Activated naive CD8-positive, alpha-beta T cell treated with anti-CD3 and anti-CD28 coated beads for 36 hours (primary cell): Measurements from ENCODE around the gene LCNL1. TPM values are rescaled to one million over a fixed set of nuclear protein-coding genes. Genes with fewer than 3 reads are reported as not detected.
A peak's percentile ranks its signal among the peaks of the same experiment; 100 is the strongest.

Experiments
- DNase-seq: peaks from one replicate; pipeline ENCODE4 v3.0.0; 2021
- H3K27ac Mint-ChIP-seq: one replicate; pipeline ENCODE4 v1.8.0; 2022; ENCODE audit warnings: mild to moderate bottlenecking, moderate library complexity, mixed read lengths
- H3K27me3 Mint-ChIP-seq: one replicate; pipeline ENCODE4 v1.8.0; 2022; ENCODE audit warnings: mild to moderate bottlenecking, mixed read lengths
- H3K36me3 Mint-ChIP-seq: one replicate; pipeline ENCODE4 v1.8.0; 2021; ENCODE audit warnings: mild to moderate bottlenecking, mixed read lengths
- H3K4me1 Mint-ChIP-seq: one replicate; pipeline ENCODE4 v1.8.0; 2021; ENCODE audit warnings: mixed read lengths
- H3K4me3 Mint-ChIP-seq: one replicate; pipeline ENCODE4 v1.8.0; 2022; ENCODE audit warnings: mild to moderate bottlenecking, moderate library complexity, mixed read lengths
- H3K9me3 Mint-ChIP-seq: one replicate; pipeline ENCODE4 v1.8.0; 2022; ENCODE audit warnings: mixed read lengths
- total RNA-seq, 2 experiments: library from RNA; stranded (reverse); gene quantifications; one replicate each; pipeline ENCODE4 v1.2.3, GENCODE V29; 2021

The LCNL1 gene
- total RNA-seq, 2 experiments from 2014 or later, result not detected

DNA sequence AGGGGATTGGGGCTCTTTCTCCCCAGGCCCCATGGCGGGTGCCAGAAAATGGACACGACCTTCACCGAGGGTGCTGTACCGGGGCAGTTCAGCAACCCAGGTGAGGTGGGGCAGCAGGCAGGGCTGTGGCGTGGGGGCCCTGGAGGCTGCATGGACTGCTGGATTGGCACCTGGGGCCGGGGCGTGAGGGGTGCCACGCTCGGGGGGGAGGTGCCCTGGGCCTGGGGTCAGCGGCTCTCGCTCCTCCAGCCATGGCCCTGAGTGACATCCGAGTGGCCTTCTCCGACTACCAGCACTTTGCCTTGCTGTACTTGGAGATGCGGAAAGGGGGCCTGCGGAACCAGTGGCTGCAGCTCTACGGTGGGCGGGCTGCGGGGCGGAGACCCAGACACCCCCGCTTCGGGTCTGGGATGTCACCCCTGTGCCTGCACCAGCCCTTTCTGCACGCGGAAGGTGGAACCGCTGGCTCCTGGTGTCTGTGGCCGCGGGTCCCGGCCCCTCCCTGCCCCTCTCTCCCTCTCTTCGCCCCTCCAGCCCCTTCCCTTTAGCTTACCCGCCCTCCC, 1.8 kb downstream of the LCNL1 start:
- peaks cover 24% of the 10 kb centered on the region for H3K27me3 Mint-ChIP-seq
- H3K27ac Mint-ChIP-seq, result no peak overlapping the region
- no peaks in the 10 kb centered on the region for H3K4me1 Mint-ChIP-seq
- no peaks in the 10 kb centered on the region for H3K36me3 Mint-ChIP-seq
- no peak for DNase-seq
- no peaks in the 10 kb centered on the region for H3K9me3 Mint-ChIP-seq
- no peak overlapping the region for H3K4me3 Mint-ChIP-seq

DNA sequence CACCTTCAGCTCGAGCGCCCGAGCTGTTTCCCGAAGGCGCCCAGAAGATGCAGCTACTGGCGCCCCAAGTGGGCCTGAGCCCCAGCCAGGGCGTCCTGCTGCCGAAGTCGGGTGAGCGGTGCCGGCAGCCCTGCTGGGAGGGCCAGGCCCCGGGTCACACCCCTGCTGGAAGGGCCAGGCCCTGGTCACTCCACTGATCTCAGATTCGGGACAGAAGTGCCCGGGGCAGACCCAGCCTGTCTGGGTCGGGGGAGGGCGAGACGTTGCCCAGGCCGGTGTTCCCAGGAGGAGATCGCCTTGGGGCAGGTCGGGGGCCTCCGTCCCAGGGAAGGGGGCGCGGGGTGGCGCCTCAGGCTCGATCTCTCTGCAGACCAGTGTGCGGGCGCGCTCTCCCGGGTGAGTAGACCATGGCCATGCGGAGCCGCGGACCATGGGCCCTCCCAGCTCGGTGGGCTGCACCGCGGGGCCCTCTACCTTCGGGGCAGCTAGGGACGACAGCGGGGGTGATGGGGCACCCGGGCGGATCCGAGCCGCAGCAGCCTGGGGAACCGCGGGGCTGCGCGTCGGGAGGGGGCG, 2.3 kb downstream of the LCNL1 start:
- DNase-seq, result no peak
- Mint-ChIP-seq H3K4me3 (no peak overlapping the region), H3K4me1 (no peaks in the 10 kb centered on the region), H3K9me3 (no peaks in the 10 kb centered on the region), H3K27me3 (peaks cover 24% of the 10 kb centered on the region), H3K27ac (no peak overlapping the region), H3K36me3 (no peaks in the 10 kb centered on the region)

DNA sequence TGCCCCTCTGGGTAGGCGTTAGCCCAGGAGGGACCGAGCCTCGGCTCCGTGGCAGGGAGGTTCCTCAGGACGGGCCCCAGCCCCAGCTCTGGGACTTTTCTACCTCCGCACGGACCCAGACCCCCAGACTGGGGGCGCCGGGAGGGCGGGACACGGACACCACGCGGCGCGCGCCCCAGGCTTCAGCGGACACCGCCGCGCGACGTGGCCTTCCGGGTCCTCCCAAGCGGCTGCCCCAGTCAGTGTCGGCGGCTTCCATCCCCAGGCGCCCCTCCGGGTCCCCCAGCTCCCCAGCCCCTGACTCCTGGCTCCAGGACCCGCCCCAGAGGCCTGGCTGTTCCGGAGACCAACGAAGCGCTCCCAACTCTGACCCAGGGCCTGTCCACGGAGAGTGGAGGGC, 3.1 kb downstream of the LCNL1 start:
- no peak for DNase-seq
- Mint-ChIP-seq H3K27me3 (peaks cover 24% of the 10 kb centered on the region), H3K9me3 (no peaks in the 10 kb centered on the region), H3K27ac (no peak overlapping the region), H3K4me1 (no peaks in the 10 kb centered on the region), H3K36me3 (no peaks in the 10 kb centered on the region), H3K4me3 (no peak overlapping the region)

DNA sequence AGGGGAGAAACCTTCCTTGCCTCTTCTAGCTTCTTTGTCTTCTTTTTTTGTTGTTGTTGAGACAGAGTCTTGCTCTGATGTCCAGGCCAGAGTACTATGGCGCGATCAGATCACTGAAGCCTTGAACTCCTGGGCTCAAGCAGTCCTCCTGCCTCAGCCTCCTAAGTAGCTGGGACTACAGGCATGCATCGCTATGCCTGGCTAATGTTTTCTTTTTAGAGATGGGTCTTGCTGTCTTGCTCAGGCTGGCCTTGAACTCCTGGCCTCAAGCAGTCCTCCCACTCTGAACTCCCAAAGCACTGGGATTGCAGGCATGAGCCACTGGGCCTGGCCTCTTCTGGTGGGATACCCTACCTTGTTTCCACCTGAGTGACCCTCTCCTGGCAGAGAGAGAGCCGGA, 6.1 kb downstream of the LCNL1 start:
- H3K4me3 Mint-ChIP-seq, result no peak overlapping the region
- no peaks in the 10 kb centered on the region for H3K9me3 Mint-ChIP-seq
- peaks cover 13% of the 10 kb centered on the region for H3K4me1 Mint-ChIP-seq
- no peak for DNase-seq
- no peak overlapping the region for H3K27ac Mint-ChIP-seq
- H3K36me3 Mint-ChIP-seq, result peaks cover 4% of the 10 kb centered on the region
- peaks cover 17% of the 10 kb centered on the region for H3K27me3 Mint-ChIP-seq

DNA sequence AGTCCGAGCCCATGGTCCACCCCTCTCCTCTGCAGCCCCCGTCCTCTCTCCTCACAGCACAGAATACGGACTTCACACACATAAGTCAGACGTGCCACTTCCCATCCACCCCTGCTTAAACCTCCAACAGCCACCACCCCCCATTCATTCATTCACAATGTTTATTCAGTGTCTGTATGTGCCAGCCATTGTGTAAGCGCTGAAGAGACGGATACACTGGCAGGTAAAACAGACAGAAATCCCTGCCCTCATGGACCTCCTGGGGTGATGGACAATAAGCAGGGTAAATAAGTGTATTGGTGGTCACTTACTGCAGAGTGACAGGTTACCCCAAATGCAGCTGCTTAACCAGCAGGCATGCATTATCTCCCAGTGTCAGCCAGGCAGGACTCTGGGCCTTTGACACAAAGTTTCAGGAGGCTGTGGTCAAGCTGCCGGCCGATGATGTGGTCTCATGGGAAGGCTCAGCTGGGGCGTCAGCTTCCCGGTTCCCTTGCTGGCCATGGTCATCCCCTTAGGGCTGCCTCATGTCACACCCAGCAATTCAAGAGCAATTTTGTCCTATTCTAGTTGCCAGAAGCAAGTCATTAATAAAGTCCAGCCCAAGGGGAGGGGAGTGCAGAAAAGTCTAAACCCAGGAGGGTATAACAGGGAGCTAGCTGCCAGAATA, 7.6 kb downstream of the LCNL1 start:
- H3K27me3 Mint-ChIP-seq, result peaks cover 6% of the 10 kb centered on the region
- peaks cover 6% of the 10 kb centered on the region for H3K36me3 Mint-ChIP-seq
- no peak for DNase-seq

DNA sequence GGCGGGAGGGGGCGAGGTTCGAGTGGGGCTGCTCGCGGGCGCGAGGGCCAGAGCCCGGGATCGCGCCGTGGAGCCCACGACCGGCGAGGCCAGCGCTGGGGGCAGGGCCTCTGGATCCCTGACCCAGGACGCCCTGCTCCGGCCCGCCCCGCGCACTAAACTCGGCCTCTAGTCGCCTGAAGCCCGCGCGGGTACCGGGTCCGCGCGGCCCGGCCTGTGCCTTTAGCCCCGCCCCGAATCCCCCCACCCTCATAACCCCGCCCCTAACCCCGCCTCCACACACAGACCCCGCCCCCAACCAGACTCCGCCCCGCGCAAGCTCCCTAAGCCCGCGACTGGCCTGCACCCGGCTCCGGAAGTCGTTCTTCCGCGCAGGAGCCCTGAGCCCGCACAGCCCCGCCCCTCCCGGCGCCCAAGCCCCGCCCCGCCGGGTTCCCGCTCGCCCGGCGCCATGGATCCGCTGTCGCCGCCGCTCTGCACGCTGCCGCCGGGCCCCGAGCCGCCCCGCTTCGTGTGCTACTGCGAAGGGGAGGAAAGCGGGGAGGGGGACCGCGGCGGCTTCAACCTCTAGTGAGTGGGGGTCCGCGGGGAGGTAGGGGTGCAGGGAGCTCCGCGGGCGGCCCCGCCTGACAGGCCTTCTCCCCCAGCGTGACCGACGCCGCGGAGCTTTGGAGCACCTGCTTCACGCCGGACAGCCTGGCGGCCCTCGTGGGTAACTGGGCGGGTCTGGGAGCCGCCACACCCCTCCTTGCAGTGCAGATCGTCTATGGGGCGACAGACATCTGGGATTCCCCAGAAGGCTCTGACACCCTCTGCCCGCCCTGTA, 9.4 kb downstream of the LCNL1 start, which contains the start of gene PAXX:
PAXX (plus strand) TSS at position 430 of the 826 bp plus-strand sequence; CDS start at position 452, 22 bp downstream.
- H3K9me3 Mint-ChIP-seq, result no peaks in the 10 kb centered on the region
- peak; percentile 97 for DNase-seq
- peak within 1 kb of the TSS; percentile 87 for H3K4me3 Mint-ChIP-seq
- H3K27me3 Mint-ChIP-seq, result no peaks in the 10 kb centered on the region
- H3K4me1 Mint-ChIP-seq, result peaks cover 23% of the 10 kb centered on the region
- peak within 1 kb of the TSS; percentile 86 for H3K27ac Mint-ChIP-seq
- H3K36me3 Mint-ChIP-seq, result peaks cover 6% of the 10 kb centered on the region

More for the DNA sequence above, 7.6 kb downstream of the LCNL1 start:
- Mint-ChIP-seq H3K9me3 (no peaks in the 10 kb centered on the region), H3K4me3 (no peak overlapping the region), H3K27ac (no peak overlapping the region), H3K4me1 (peaks cover 15% of the 10 kb centered on the region)

DNA sequence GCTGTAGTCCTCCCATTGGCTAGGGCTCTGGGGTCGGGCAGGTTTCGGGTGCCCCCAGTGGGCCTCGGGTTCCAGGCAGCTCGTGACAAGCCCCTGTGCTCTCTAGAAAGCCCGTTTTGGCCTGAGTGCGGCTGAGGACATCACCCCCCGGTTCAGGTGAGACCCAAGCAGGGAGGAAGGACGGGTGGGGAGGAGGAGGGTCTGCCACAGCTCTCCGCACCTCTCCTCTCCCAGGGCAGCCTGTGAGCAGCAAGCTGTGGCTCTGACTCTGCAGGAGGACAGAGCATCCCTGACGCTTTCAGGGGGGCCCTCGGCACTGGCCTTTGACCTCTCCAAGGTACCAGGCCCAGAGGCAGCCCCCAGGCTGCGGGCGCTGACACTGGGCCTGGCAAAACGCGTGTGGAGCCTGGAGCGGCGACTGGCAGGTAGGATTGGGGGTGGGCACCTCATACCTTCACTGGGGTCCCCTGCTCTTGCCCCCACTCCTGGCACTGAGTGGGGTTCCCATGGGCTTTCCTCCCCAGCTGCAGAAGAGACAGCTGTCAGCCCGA, 10.1 kb downstream of the LCNL1 start:
- Mint-ChIP-seq H3K4me1 (peaks cover 27% of the 10 kb centered on the region), H3K36me3 (peaks cover 6% of the 10 kb centered on the region), H3K9me3 (no peaks in the 10 kb centered on the region), H3K27ac (peak overlapping the region; percentile 86), H3K4me3 (peak overlapping the region; percentile 87), H3K27me3 (no peaks in the 10 kb centered on the region)
- no peak for DNase-seq

DNA sequence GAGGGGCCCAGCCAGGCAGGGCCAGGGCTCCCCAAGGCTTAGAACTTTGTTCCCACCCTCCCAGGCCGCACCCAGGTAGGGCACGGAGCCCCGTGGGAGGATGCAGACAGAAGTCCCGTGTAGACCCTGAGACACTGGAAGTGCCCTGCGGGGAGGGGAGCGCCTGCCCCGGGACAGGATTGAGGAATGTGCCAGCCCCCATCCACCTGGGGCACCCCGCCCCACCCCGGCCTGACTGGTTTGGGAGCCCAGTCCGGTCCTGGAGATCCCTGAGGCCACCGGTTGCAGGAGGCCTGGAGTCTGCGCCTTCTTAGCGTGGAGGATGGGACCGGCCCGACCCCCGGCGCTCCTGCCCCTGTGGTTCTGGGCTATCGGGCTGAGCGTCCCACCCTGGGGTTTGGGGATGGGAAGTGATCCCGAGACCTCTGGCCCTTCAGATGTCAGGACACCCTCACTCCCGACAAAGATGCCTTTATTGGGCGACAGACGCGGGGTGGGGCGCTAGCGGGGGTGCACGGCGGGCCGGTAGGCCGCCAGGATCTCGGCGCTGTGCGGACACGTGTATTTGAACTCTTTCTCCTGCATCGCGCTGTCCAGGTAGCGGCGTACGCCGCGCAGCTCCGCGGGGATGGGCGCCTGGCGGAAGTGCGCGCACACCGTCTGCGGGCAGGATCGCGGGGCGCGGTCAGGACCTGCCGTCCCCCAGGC, 11.5 kb downstream of the LCNL1 start:
- no peak for DNase-seq
- H3K4me1 Mint-ChIP-seq, result peaks cover 35% of the 10 kb centered on the region
- H3K4me3 Mint-ChIP-seq, result no peak overlapping the region
- no peaks in the 10 kb centered on the region for H3K27me3 Mint-ChIP-seq
- no peaks in the 10 kb centered on the region for H3K9me3 Mint-ChIP-seq
- H3K27ac Mint-ChIP-seq, result no peak overlapping the region
- H3K36me3 Mint-ChIP-seq, result peaks cover 6% of the 10 kb centered on the region

DNA sequence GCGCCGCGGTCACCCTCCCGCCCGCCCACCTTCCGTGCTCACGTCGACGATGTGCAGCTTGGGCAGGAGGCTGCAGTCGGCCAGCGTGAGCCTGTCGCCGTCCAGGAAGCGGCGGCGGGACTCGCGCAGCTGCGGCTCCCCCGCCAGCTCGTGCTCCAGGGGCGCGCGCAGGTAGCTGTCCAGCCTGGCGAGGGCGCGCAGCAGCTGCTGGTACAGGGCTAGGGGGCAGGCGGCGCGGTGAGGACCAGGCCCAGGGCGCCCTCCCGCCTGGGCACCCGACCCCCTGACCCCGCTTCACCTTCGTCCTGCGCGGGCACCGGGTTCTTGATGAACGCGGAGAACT, 12.1 kb downstream of the LCNL1 start:
- no peak for DNase-seq
- peaks cover 6% of the 10 kb centered on the region for H3K36me3 Mint-ChIP-seq
- peaks cover 38% of the 10 kb centered on the region for H3K4me1 Mint-ChIP-seq
- H3K27ac Mint-ChIP-seq, result no peak overlapping the region
- H3K4me3 Mint-ChIP-seq, result no peak overlapping the region
- H3K9me3 Mint-ChIP-seq, result no peaks in the 10 kb centered on the region
- no peaks in the 10 kb centered on the region for H3K27me3 Mint-ChIP-seq

DNA sequence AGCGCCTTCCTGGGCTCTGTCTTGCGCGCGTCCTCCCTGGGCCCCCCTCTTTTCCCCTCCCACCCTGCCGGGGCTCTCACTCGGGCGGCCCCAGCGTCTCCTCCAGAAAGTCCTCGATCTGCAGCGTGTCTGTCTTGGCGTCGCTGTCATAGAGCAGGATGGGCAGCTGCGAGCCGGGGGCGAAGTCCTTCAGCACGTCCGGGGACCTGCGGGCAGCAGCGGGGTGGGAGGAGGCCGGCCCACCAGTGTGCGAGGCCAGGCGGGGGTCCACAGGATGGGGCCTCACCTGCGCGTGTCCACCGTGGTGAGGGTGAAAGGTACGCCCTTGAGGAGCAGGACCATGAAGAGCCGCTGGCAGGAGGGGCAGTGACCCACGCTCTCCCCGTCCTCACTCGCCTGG, 12.6 kb downstream of the LCNL1 start:
- H3K4me3 Mint-ChIP-seq, result no peak overlapping the region
- H3K9me3 Mint-ChIP-seq, result no peaks in the 10 kb centered on the region
- H3K4me1 Mint-ChIP-seq, result peaks cover 43% of the 10 kb centered on the region
- H3K27me3 Mint-ChIP-seq, result no peaks in the 10 kb centered on the region
- no peak overlapping the region for H3K27ac Mint-ChIP-seq
- H3K36me3 Mint-ChIP-seq, result peaks cover 6% of the 10 kb centered on the region
- DNase-seq, result no peak

DNA sequence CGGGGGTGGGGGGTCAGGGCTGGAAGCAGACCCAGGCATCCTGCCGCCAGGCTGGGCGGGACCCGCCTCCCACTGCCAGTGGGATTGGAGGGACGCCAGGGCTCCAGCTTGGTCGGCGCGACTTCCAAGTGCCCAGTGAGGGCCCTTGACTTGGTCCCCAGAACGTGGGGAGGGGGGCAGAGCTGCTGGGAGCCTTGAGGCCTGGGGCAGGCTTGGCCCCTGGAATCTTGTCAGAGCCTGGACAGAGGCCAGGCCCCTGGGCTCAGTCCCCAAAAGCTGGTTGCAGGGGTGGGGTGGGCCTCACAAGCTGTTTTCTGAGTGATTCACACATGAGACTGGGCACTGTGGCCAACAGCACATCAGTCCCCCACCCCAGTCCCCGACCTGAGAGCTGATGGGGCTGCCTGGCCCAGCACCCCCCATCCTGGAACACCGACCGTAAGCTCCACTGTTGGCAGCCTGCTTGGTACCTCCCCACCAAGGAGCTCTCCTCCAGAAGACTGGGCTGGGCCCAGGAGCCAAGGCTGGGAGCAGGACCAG, 13.0 kb downstream of the LCNL1 start:
- no peaks in the 10 kb centered on the region for H3K27me3 Mint-ChIP-seq
- no peak for DNase-seq
- H3K4me3 Mint-ChIP-seq, result no peak overlapping the region
- H3K9me3 Mint-ChIP-seq, result no peaks in the 10 kb centered on the region
- peak overlapping the region; percentile 16 for H3K27ac Mint-ChIP-seq
- H3K4me1 Mint-ChIP-seq, result peaks cover 47% of the 10 kb centered on the region
- peaks cover 6% of the 10 kb centered on the region for H3K36me3 Mint-ChIP-seq

DNA sequence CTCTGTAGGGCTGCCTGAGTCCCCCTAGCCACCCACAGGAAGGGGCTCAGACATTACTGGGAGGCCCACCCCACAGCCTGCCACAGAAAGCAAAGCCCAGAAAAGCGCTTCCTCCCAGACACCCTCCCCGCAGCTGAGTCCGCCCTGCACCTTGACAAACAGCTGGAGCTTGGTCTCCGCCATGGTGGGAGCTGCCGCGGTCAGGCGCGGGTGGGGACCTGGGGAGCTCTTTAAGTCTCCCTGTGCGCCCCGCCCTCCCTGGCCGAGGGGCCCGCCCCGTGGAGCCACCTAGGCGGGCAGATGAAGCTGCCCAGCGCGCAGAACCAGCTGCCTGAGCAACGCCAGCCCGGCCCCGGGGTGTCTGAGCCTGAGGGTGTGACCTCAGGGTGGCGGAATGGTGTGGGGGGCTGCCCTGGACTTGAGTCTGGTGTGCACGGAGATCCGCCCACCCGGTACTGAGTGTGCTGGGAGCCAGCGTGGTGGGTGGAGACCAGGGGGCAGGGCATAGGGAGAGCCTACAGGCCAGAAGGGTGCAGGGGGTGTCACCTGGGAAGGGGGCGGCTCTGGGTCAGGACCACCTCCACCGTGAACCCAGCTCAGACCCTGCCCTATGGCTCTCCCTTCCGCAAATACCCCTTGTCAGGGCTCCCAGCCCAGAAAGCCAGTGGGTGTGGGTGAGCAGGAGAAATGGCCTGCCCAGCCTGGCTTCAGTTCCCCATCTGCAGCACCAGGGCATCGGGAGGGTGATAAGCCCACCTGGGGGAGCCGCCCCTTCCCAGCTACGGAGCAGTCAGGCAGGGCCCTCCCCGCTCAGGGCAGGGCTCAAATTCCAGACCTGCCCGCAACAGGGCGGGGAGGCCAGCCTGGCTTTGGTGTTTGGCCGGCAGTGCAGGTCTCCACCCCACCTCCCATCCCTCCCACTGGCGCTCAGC, 13.8 kb downstream of the LCNL1 start, which contains the start of gene CLIC3:
CLIC3 (minus strand) TSS at position 208 of the 932 bp plus-strand sequence; CDS start at position 183, 25 bp downstream.
- DNase-seq, result peak; percentile 47

DNA sequence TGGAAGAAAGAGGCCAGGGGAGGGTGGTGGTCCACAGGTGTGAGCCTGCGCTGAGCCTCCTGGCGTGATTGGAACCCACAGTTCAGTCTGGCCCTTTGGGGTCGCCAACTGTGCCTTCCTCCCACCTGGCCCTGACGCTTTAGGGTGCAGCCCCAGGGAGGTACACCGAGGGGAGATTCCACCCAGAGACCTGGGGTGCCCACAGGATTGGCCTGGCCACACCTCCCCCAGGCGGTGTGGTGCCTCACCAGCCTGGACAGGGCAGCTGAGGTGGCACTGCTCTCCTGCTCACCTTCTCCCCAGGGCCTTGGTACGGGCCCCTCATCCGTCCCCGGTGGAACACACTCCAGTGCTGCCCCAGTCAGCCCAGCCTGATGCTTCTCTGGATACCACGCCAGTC, 14.6 kb downstream of the LCNL1 start:
- Mint-ChIP-seq H3K36me3 (peaks cover 6% of the 10 kb centered on the region), H3K9me3 (no peaks in the 10 kb centered on the region), H3K27ac (peak overlapping the region; percentile 34), H3K4me1 (peaks cover 42% of the 10 kb centered on the region), H3K27me3 (no peaks in the 10 kb centered on the region), H3K4me3 (peak overlapping the region; percentile 10)
- DNase-seq, result no peak

More for the DNA sequence above, 13.8 kb downstream of the LCNL1 start, which contains the start of gene CLIC3:
- Mint-ChIP-seq H3K36me3 (peaks cover 6% of the 10 kb centered on the region), H3K4me3 (peak within 1 kb of the TSS; percentile 14), H3K27me3 (no peaks in the 10 kb centered on the region), H3K27ac (peak within 1 kb of the TSS; percentile 16), H3K4me1 (peaks cover 43% of the 10 kb centered on the region), H3K9me3 (no peaks in the 10 kb centered on the region)
